WTC11 (cell line): ENCODE data around the gene DOCK1. TPM values are rescaled to one million over a fixed set of nuclear protein-coding genes. Genes with fewer than 3 reads are reported as not detected.

Source experiments
- ATAC-seq: fragments of 200-7000 bp; cut with Tn5 transposase; 2 replicates; pipeline ENCODE4 v1.10.0; 2021; ENCODE audit warnings: mild to moderate bottlenecking, moderate library complexity
- CTCF ChIA-PET: fragments of 300-600 bp; sonication (Branson Sonifier 250); formaldehyde crosslinking; loops from one replicate; lab custom pipeline; 2021; ENCODE audit warnings: antibody characterized with exemption; lab: Charles Lee
- POLR2A ChIA-PET: fragments of 350-600 bp; sonication (Branson Sonifier 250); formaldehyde crosslinking; loops from one replicate; lab custom pipeline; 2021; ENCODE audit warnings: antibody characterized with exemption; lab: Charles Lee
- DNase-seq: peaks from one replicate; pipeline ENCODE4 v3.0.0; 2021; ENCODE audit warnings: low spot score
- H3K27ac Mint-ChIP-seq: 2 replicates; pipeline ENCODE4 v1.8.0; 2021; ENCODE audit warnings: mixed read lengths
- H3K27me3 Mint-ChIP-seq: 2 replicates; pipeline ENCODE4 v1.8.0; 2021; ENCODE audit warnings: low read depth, mild to moderate bottlenecking, moderate library complexity, mixed read lengths
- H3K36me3 Mint-ChIP-seq: 2 replicates; pipeline ENCODE4 v1.8.0; 2021; ENCODE audit warnings: mixed read lengths
- H3K4me1 Mint-ChIP-seq: 2 replicates; pipeline ENCODE4 v1.8.0; 2022; ENCODE audit warnings: mixed read lengths
- H3K4me3 Mint-ChIP-seq: 2 replicates; pipeline ENCODE4 v1.8.0; 2021; ENCODE audit warnings: mild to moderate bottlenecking, moderate library complexity, mixed read lengths
- H3K9me3 Mint-ChIP-seq: 2 replicates; pipeline ENCODE4 v1.8.0; 2021; ENCODE audit warnings: mixed read lengths
- CREB1 ChIP-seq: sonication (generic); formaldehyde crosslinking; IDR thresholded peaks from 2 replicates; pipeline ENCODE4 v1.8.0; 2023; ENCODE audit warnings: mild to moderate bottlenecking, missing genetic modification reagents
- ETV6 ChIP-seq: sonication (generic); formaldehyde crosslinking; IDR thresholded peaks from 2 replicates; pipeline ENCODE4 v1.8.1; 2022; ENCODE audit warnings: mild to moderate bottlenecking, missing genetic modification reagents
- FOXK1 ChIP-seq: sonication (generic); formaldehyde crosslinking; IDR thresholded peaks from 2 replicates; pipeline ENCODE4 v1.8.0; 2022; ENCODE audit warnings: mild to moderate bottlenecking, moderate library complexity, missing genetic modification reagents
- IRF2 ChIP-seq: sonication (generic); formaldehyde crosslinking; IDR thresholded peaks from 2 replicates; pipeline ENCODE4 v1.8.0; 2022; ENCODE audit warnings: low read depth, missing genetic modification reagents, borderline replicate concordance
- MXD4 ChIP-seq: fragments of 250-450 bp; sonication (Bioruptor Pico); IDR thresholded peaks from 2 replicates; pipeline ENCODE4 v1.8.0; 2021; ENCODE audit warnings: mild to moderate bottlenecking, moderate library complexity, borderline replicate concordance
- NR1H2 ChIP-seq: sonication (generic); formaldehyde crosslinking; IDR thresholded peaks from 2 replicates; pipeline ENCODE4 v1.9.0; 2021; ENCODE audit warnings: mild to moderate bottlenecking, moderate library complexity, missing genetic modification reagents
- RELA ChIP-seq: sonication (generic); formaldehyde crosslinking; IDR thresholded peaks from 2 replicates; pipeline ENCODE4 v1.8.1; 2022; ENCODE audit warnings: missing genetic modification reagents, mild to moderate bottlenecking, borderline replicate concordance
- RORB ChIP-seq: fragments of 250-450 bp; sonication (Bioruptor Pico); IDR thresholded peaks from 2 replicates; pipeline ENCODE4 v1.9.0; 2021; ENCODE audit warnings: mild to moderate bottlenecking
- ZNF263 ChIP-seq: sonication (generic); formaldehyde crosslinking; IDR thresholded peaks from 2 replicates; pipeline ENCODE4 v1.8.1; 2022; ENCODE audit warnings: low read depth, mild to moderate bottlenecking, moderate library complexity, missing genetic modification reagents
- ZNF416 ChIP-seq: fragments of 250-450 bp; sonication (Bioruptor Pico); IDR thresholded peaks from 2 replicates; pipeline ENCODE4 v1.9.0; 2021; ENCODE audit warnings: mild to moderate bottlenecking, inconsistent platforms
- total RNA-seq: library from RNA; stranded (reverse); gene quantifications from 3 replicates; pipeline ENCODE4 v1.2.3, GENCODE V29; 2021
- TF ChIP-seq, protein P1 (sequence below): fragments of 250-450 bp; sonication (Bioruptor Pico); conservative IDR thresholded peaks from 2 replicates; pipeline ENCODE4 v1.9.0; 2021; ENCODE audit warnings: mild to moderate bottlenecking
- TF ChIP-seq, protein P2 (sequence below): sonication (generic); formaldehyde crosslinking; IDR thresholded peaks from 2 replicates; pipeline ENCODE4 v1.8.0; 2022; ENCODE audit warnings: mild to moderate bottlenecking, missing genetic modification reagents
- TF ChIP-seq, protein P3 (sequence below): fragments of 250-450 bp; sonication (Bioruptor Pico); IDR thresholded peaks from 2 replicates; pipeline ENCODE4 v2.1.2; 2022; ENCODE audit warnings: mild to moderate bottlenecking, moderate library complexity
- TF ChIP-seq, protein P4 (sequence below): sonication (generic); formaldehyde crosslinking; IDR thresholded peaks from 2 replicates; pipeline ENCODE4 v1.8.1; 2023; ENCODE audit warnings: mild to moderate bottlenecking, missing genetic modification reagents, moderate library complexity
- TF ChIP-seq, protein P5 (sequence below): sonication (generic); formaldehyde crosslinking; IDR thresholded peaks from 2 replicates; pipeline ENCODE4 v1.8.1; 2022; ENCODE audit warnings: mild to moderate bottlenecking, missing genetic modification reagents, moderate library complexity, borderline replicate concordance
- TF ChIP-seq, protein P6 (sequence below): sonication (generic); formaldehyde crosslinking; IDR thresholded peaks from 2 replicates; pipeline ENCODE4 v1.8.1; 2023; ENCODE audit warnings: mild to moderate bottlenecking, missing genetic modification reagents, borderline replicate concordance
- TF ChIP-seq, protein P7 (sequence below): fragments of 250-450 bp; sonication (Bioruptor Pico); IDR thresholded peaks from 2 replicates; pipeline ENCODE4 v1.9.0; 2021; ENCODE audit warnings: mild to moderate bottlenecking

The DOCK1 gene
- total RNA-seq, 1 experiment from 2014 or later, result 52.1 TPM

DNA sequence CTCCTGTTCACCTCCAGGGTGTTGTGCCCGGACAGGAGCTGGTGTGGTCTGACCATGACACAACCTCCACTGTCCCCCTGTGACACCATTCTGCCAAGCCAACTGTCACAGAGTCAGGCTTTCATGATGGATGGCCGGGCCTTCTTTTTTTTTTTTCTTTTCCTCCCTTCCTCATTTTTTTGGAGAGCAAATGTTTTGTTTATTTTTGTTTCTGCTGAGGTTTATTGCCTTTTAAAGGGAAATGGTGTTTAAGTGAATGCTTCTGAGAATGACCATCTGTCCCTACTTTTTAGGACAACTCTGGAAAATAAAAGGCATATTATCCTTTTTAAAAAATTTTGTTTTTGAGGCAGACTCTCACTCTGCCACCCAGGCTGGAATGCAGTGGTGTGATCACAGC lies 528.8 kb downstream of the DOCK1 start:
- H3K9me3 Mint-ChIP-seq, result peaks cover 16% of the 10 kb centered on the region
- no peak overlapping the region for H3K27ac Mint-ChIP-seq
- no peak for TF ChIP-seq CREB1 (CRISPR knock-in tag)
- TF ChIP-seq MXD4 (CRISPR knock-in tag), result no peak
- no peak for TF ChIP-seq NR1H2 (CRISPR knock-in tag)
- TF ChIP-seq, protein P1, sequence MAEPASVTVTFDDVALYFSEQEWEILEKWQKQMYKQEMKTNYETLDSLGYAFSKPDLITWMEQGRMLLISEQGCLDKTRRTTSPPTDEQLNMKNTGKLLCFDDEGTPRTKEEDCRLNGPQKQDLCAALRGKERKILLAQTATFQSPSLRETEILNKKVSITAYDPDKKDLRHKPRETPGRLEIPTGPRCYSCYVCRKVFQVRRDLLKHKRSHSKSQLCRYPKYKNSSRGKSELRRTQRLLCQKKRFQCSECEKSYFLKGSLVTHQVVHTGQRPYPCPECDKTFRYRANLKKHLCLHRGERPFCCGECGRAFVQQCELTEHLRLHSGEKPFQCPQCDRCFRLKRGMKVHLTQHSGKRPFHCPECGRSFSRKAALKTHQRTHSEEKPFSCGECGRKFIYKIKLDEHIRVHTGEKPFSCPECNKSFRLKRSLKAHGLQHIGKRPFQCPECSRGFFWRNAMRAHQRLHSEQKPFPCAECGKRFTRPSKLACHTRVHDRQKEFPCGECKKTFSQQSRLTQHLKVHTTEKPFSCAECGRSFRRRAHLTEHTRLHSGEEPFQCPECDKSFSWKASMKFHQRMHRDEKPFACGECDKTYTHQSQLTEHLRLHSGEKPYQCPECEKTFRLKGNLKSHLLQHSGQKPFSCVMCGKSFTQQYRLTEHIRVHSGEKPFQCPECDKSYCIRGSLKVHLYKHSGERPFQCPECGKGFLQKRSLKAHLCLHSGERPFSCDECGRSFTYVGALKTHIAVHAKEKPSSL (CRISPR knock-in tag), result no peak
- no peak for TF ChIP-seq ZNF263 (CRISPR knock-in tag)
- no peak for TF ChIP-seq FOXK1 (CRISPR knock-in tag)
- no peak for TF ChIP-seq ZNF416 (CRISPR knock-in tag)
- TF ChIP-seq, protein P2, sequence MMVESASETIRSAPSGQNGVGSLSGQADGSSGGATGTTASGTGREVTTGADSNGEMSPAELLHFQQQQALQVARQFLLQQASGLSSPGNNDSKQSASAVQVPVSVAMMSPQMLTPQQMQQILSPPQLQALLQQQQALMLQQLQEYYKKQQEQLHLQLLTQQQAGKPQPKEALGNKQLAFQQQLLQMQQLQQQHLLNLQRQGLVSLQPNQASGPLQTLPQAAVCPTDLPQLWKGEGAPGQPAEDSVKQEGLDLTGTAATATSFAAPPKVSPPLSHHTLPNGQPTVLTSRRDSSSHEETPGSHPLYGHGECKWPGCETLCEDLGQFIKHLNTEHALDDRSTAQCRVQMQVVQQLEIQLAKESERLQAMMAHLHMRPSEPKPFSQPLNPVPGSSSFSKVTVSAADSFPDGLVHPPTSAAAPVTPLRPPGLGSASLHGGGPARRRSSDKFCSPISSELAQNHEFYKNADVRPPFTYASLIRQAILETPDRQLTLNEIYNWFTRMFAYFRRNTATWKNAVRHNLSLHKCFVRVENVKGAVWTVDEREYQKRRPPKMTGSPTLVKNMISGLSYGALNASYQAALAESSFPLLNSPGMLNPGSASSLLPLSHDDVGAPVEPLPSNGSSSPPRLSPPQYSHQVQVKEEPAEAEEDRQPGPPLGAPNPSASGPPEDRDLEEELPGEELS (CRISPR knock-in tag), result no peak
- no peak for TF ChIP-seq IRF2 (CRISPR knock-in tag)
- no peak for TF ChIP-seq ETV6
- TF ChIP-seq, protein P3, sequence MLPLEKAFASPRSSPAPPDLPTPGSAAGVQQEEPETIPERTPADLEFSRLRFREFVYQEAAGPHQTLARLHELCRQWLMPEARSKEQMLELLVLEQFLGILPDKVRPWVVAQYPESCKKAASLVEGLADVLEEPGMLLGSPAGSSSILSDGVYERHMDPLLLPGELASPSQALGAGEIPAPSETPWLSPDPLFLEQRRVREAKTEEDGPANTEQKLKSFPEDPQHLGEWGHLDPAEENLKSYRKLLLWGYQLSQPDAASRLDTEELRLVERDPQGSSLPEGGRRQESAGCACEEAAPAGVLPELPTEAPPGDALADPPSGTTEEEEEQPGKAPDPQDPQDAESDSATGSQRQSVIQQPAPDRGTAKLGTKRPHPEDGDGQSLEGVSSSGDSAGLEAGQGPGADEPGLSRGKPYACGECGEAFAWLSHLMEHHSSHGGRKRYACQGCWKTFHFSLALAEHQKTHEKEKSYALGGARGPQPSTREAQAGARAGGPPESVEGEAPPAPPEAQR, result no peak
- TF ChIP-seq, protein P4, sequence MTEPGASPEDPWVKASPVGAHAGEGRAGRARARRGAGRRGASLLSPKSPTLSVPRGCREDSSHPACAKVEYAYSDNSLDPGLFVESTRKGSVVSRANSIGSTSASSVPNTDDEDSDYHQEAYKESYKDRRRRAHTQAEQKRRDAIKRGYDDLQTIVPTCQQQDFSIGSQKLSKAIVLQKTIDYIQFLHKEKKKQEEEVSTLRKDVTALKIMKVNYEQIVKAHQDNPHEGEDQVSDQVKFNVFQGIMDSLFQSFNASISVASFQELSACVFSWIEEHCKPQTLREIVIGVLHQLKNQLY, result no peak
- TF ChIP-seq, all 79 proteins: peak for 0
- Mint-ChIP-seq H3K27me3 (no peaks in the 10 kb centered on the region), H3K4me3 (no peak overlapping the region), H3K36me3 (peaks cover 58% of the 10 kb centered on the region), H3K4me1 (no peaks in the 10 kb centered on the region)
- DNase-seq (no peak), ATAC-seq (no peak)
- ChIA-PET CTCF (no interaction called here), POLR2A (no interaction called here)

DNA sequence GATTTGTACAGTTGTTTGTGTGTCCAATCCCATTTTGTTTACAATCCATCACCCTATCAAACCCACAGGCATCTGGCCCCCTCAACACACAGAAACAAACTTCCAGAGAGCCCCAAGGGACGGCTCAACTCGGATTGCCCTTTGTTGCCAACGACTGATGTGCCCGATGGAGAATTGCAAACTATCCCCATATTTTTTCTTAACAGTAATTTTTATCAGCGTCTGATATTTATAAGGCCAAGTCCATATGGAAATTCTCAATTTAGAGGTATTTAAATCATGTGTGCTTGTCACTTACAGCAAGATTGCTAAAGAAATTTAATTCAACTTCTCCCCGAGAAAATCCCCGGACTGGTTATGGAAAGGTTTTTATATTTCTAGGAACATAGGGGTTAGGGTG lies 530.0 kb downstream of the DOCK1 start:
- no peak for DNase-seq
- ATAC-seq, result no peak
- Mint-ChIP-seq H3K36me3 (peaks cover 67% of the 10 kb centered on the region), H3K27ac (no peak overlapping the region), H3K9me3 (peaks cover 16% of the 10 kb centered on the region), H3K27me3 (no peaks in the 10 kb centered on the region), H3K4me1 (no peaks in the 10 kb centered on the region), H3K4me3 (no peak overlapping the region)
- ChIA-PET CTCF (no interaction called here), POLR2A (no interaction called here)
- TF ChIP-seq ETV6 (no peak), RORB (CRISPR knock-in tag) (no peak), RELA (CRISPR knock-in tag) (no peak)
- TF ChIP-seq, protein P5, sequence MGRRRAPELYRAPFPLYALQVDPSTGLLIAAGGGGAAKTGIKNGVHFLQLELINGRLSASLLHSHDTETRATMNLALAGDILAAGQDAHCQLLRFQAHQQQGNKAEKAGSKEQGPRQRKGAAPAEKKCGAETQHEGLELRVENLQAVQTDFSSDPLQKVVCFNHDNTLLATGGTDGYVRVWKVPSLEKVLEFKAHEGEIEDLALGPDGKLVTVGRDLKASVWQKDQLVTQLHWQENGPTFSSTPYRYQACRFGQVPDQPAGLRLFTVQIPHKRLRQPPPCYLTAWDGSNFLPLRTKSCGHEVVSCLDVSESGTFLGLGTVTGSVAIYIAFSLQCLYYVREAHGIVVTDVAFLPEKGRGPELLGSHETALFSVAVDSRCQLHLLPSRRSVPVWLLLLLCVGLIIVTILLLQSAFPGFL (CRISPR knock-in tag), result no peak
- TF ChIP-seq, protein P6, sequence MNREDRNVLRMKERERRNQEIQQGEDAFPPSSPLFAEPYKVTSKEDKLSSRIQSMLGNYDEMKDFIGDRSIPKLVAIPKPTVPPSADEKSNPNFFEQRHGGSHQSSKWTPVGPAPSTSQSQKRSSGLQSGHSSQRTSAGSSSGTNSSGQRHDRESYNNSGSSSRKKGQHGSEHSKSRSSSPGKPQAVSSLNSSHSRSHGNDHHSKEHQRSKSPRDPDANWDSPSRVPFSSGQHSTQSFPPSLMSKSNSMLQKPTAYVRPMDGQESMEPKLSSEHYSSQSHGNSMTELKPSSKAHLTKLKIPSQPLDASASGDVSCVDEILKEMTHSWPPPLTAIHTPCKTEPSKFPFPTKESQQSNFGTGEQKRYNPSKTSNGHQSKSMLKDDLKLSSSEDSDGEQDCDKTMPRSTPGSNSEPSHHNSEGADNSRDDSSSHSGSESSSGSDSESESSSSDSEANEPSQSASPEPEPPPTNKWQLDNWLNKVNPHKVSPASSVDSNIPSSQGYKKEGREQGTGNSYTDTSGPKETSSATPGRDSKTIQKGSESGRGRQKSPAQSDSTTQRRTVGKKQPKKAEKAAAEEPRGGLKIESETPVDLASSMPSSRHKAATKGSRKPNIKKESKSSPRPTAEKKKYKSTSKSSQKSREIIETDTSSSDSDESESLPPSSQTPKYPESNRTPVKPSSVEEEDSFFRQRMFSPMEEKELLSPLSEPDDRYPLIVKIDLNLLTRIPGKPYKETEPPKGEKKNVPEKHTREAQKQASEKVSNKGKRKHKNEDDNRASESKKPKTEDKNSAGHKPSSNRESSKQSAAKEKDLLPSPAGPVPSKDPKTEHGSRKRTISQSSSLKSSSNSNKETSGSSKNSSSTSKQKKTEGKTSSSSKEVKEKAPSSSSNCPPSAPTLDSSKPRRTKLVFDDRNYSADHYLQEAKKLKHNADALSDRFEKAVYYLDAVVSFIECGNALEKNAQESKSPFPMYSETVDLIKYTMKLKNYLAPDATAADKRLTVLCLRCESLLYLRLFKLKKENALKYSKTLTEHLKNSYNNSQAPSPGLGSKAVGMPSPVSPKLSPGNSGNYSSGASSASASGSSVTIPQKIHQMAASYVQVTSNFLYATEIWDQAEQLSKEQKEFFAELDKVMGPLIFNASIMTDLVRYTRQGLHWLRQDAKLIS (CRISPR knock-in tag), result no peak
- TF ChIP-seq, protein P7, sequence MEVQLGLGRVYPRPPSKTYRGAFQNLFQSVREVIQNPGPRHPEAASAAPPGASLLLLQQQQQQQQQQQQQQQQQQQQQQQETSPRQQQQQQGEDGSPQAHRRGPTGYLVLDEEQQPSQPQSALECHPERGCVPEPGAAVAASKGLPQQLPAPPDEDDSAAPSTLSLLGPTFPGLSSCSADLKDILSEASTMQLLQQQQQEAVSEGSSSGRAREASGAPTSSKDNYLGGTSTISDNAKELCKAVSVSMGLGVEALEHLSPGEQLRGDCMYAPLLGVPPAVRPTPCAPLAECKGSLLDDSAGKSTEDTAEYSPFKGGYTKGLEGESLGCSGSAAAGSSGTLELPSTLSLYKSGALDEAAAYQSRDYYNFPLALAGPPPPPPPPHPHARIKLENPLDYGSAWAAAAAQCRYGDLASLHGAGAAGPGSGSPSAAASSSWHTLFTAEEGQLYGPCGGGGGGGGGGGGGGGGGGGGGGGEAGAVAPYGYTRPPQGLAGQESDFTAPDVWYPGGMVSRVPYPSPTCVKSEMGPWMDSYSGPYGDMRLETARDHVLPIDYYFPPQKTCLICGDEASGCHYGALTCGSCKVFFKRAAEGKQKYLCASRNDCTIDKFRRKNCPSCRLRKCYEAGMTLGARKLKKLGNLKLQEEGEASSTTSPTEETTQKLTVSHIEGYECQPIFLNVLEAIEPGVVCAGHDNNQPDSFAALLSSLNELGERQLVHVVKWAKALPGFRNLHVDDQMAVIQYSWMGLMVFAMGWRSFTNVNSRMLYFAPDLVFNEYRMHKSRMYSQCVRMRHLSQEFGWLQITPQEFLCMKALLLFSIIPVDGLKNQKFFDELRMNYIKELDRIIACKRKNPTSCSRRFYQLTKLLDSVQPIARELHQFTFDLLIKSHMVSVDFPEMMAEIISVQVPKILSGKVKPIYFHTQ, result no peak
